Chondrocyte (in vitro differentiated cells): ENCODE measurements around the gene LMO3. TPM values are rescaled to one million over a fixed set of nuclear protein-coding genes. Genes with fewer than 3 reads are reported as not detected.

Experiments
- DNase-seq: peaks from one replicate; pipeline ENCODE4 v3.0.0; 2021; ENCODE audit warnings: mixed read lengths, low spot score
- H3K27ac Mint-ChIP-seq: one replicate; pipeline ENCODE4 v1.8.0; 2021; ENCODE audit warnings: mild to moderate bottlenecking, moderate library complexity, mixed read lengths; ENCODE audit not compliant: unreplicated experiment
- H3K27me3 Mint-ChIP-seq: 2 replicates; pipeline ENCODE4 v1.8.0; 2021; ENCODE audit warnings: low read depth, mixed read lengths
- H3K36me3 Mint-ChIP-seq: 2 replicates; pipeline ENCODE4 v1.8.0; 2021; ENCODE audit warnings: low read depth, mixed read lengths
- H3K4me1 Mint-ChIP-seq: 2 replicates; pipeline ENCODE4 v1.8.0; 2021; ENCODE audit warnings: low read depth, mild to moderate bottlenecking, mixed read lengths
- H3K4me3 Mint-ChIP-seq: one replicate; pipeline ENCODE4 v1.8.0; 2021; ENCODE audit warnings: mild to moderate bottlenecking, moderate library complexity, mixed read lengths; ENCODE audit not compliant: unreplicated experiment
- H3K9me3 Mint-ChIP-seq: 2 replicates; pipeline ENCODE4 v1.8.0; 2021; ENCODE audit warnings: low read depth, mixed read lengths
- CTCF ChIP-seq: fragments of 200-600 bp; sonication (generic); IDR thresholded peaks from 2 replicates; pipeline ENCODE4 v1.5.0; 2021; ENCODE audit warnings: antibody characterized with exemption, mild to moderate bottlenecking, moderate library complexity
- total RNA-seq: library from RNA; stranded (reverse); gene quantifications from 3 replicates; pipeline ENCODE4 v1.2.1, GENCODE V29; 2021

Gene LMO3
- total RNA-seq, 1 donor from 2014 or later: 0.57 TPM

- Mint-ChIP-seq H3K4me3 (no peak overlapping the region), H3K27ac (no peak overlapping the region)
These were observed 82.0 kb downstream of the LMO3 start for GRCh38 chr12:16523951-16524331.

GRCh38 chr12:16523284-16523950, 82.5 kb downstream of the LMO3 start:
- no peak overlapping the region for H3K27ac Mint-ChIP-seq
- TF ChIP-seq CTCF: no peak
- no peaks in the 10 kb centered on the region for H3K27me3 Mint-ChIP-seq
- H3K4me1 Mint-ChIP-seq: peaks cover 13% of the 10 kb centered on the region
- no peak overlapping the region for H3K4me3 Mint-ChIP-seq
- H3K36me3 Mint-ChIP-seq: no peaks in the 10 kb centered on the region
- no peak for DNase-seq
- no peaks in the 10 kb centered on the region for H3K9me3 Mint-ChIP-seq

More at GRCh38 chr12:16523951-16524331, 82.0 kb downstream of the LMO3 start:
- H3K4me1 Mint-ChIP-seq: peaks cover 13% of the 10 kb centered on the region
- H3K36me3 Mint-ChIP-seq: no peaks in the 10 kb centered on the region
- no peaks in the 10 kb centered on the region for H3K27me3 Mint-ChIP-seq
- no peak for TF ChIP-seq CTCF
- H3K9me3 Mint-ChIP-seq: no peaks in the 10 kb centered on the region
- no peak for DNase-seq

- Mint-ChIP-seq H3K9me3 (peaks cover 3% of the 10 kb centered on the region), H3K36me3 (no peaks in the 10 kb centered on the region), H3K27ac (no peak overlapping the region), H3K4me3 (no peak overlapping the region), H3K4me1 (peaks cover 4% of the 10 kb centered on the region), H3K27me3 (no peaks in the 10 kb centered on the region)
- no peak for DNase-seq
- TF ChIP-seq CTCF: no peak
These were observed 85.6 kb downstream of the LMO3 start for GRCh38 chr12:16520328-16520727.

GRCh38 chr12:16515666-16516065, 90.3 kb downstream of the LMO3 start:
- H3K4me1 Mint-ChIP-seq: peaks cover 3% of the 10 kb centered on the region
- H3K27me3 Mint-ChIP-seq: no peaks in the 10 kb centered on the region
- no peak overlapping the region for H3K27ac Mint-ChIP-seq
- DNase-seq: no peak
- H3K9me3 Mint-ChIP-seq: peaks cover 3% of the 10 kb centered on the region
- H3K36me3 Mint-ChIP-seq: no peaks in the 10 kb centered on the region
- H3K4me3 Mint-ChIP-seq: no peak overlapping the region
- no peak for TF ChIP-seq CTCF

- DNase-seq: no peak
- H3K9me3 Mint-ChIP-seq: peaks cover 3% of the 10 kb centered on the region
- no peak overlapping the region for H3K4me3 Mint-ChIP-seq
- no peaks in the 10 kb centered on the region for H3K27me3 Mint-ChIP-seq
- TF ChIP-seq CTCF: no peak
- H3K27ac Mint-ChIP-seq: no peak overlapping the region
- peaks cover 3% of the 10 kb centered on the region for H3K4me1 Mint-ChIP-seq
- no peaks in the 10 kb centered on the region for H3K36me3 Mint-ChIP-seq
These were observed 92.7 kb downstream of the LMO3 start for GRCh38 chr12:16513231-16513630.
